Left renal cortex interstitium (tissue), 4 donors: ENCODE data around the gene LSM4. TPM values are rescaled to one million over a fixed set of nuclear protein-coding genes. Genes with fewer than 3 reads are reported as not detected.
"Not testable (repeated sequence)": the region's sequence is repeated elsewhere in the genome, so short reads cannot be mapped to it uniquely, and the experiment has no call there.

Experiments used
- DNase-seq, 4 donors: peaks; one replicate each; pipeline ENCODE4 v3.0.0-alpha.2; 2013; ENCODE audit warnings: low read depth in 4 of 4, low spot score in 2 of 4, missing footprints in 1 of 4
- polyA plus RNA-seq, 4 donors: library from polyadenylated mRNA; unstranded; fragments of 120-200 nt; gene quantifications; one replicate each; pipeline ENCODE4 v1.2.1, GENCODE V29; 2013; ENCODE audit not compliant: insufficient read length in 4 of 4

LSM4 gene
- polyA plus RNA-seq, 4 donors, result 90.4 to 134 (median 105) TPM

DNA sequence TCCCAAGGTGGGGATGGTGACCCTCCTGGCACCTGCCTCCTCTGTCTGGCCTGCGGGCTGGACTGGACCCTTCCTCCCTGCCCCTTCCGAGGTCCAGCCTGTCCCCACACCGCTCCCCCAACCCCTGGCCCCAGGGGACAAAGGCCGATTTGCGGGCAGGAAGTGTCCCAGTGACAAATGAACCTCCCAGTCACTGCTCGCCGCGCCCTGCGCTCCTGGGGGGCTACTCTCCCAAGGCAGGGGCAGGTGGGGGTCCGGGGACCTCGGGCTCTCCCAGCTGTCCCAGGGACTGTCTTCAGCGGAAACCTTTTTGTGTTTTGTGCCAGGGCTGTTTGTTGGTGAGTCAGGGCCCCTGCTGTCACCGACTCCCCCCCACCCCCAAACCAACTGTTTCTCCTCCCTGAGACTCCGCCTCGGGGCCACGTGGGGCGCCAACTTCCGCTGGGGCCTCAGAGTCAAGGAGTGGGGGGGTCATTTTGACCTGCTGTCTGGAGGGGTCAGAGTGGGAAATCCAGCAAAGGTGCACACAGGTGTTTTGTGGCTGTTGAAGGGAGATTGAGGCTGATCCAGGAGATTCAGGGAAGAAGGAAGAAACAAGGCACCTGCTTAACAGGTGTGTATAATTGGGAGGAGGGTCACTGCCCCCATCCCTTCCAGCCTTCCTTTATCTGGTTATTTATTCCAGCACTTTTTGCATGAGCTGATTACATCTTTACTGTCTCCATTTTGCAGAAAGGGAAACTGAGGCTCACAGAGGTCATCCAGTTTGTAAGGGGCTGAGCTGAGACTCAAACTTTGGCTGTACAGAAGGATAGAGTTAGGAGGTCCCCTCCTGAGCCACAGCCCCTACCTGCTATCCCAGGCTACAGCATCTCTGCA lies 18.4 kb upstream of the LSM4 start:
- no peak for DNase-seq

DNA sequence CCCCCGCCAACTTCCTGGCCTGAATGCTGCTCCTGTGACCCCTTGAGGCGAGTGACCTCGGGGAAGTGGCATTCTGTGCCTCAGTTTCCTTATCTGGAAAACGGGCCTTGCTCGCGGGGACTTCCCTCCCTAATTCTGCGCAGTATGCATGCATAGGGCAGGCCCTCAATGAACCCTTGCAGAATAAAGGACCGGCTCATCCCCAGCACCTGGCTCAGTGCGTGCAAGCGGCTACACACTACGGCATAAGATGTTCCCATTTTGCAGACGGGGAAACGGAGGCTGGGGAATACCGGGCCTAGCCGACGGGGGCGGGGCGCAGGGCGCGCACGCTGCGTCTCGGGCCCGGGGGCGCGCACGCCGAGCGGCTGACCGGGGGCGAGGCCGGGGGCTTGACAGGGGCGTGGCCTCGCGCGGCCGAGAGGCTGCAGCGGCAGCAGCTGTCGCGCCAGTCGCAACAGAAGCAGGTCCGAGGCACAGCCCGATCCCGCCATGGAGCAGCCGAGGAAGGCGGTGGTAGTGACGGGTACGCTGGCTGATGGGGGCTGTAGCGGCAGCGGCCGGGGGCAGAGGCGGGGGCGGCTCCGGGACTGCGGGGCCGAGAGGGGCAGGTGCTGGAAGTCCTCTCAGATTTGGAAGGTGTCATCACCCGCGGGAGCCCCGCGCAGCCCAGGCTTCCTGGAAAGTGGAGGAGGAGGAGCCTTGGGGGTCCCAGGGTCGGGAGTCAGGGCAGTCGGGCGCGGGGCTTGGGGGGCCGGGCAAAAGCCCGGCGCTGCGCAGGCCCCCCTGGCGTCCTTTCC lies 17.5 kb upstream of the LSM4 start, which contains the start of gene PGPEP1:
TSS of gene PGPEP1 (plus strand) at position 409 of the 800 bp plus-strand sequence. CDS start at position 493, 84 bp downstream.
- DNase-seq, result no peak

- DNase-seq, result no peak
Measured at GRCh38 chr19:18339723-18340122, 16.8 kb upstream of the LSM4 start.

GRCh38 chr19:18338541-18338940 lies 15.7 kb upstream of the LSM4 start:
- no peak for DNase-seq

GRCh38 chr19:18336121-18336520 lies 13.2 kb upstream of the LSM4 start:
- DNase-seq, result no peak

GRCh38 chr19:18333680-18334079 lies 10.8 kb upstream of the LSM4 start:
- no peak for DNase-seq

- DNase-seq, result no peak
Measured at GRCh38 chr19:18332917-18333530, 10.1 kb upstream of the LSM4 start.

DNA sequence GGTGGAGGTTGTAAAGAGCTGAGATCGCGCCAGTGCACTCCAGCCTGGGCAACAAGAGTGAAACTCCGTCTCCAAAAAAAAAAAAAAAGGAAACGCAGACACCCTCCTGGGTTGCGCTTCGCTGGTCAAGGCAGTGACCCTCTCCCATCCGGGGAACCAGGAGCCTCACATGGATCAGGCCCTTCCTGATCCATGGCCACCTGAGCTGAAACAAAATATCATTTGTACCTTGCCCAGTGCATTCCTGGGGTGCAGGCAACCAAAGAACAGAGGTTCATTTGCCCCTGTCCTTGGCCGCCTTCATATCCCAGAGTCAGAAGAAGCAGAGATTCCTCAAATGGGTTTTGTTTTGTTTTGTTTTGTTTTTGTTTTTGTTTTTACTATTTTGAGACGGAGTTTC lies 8.0 kb upstream of the LSM4 start:
- DNase-seq, result no peak

DNA sequence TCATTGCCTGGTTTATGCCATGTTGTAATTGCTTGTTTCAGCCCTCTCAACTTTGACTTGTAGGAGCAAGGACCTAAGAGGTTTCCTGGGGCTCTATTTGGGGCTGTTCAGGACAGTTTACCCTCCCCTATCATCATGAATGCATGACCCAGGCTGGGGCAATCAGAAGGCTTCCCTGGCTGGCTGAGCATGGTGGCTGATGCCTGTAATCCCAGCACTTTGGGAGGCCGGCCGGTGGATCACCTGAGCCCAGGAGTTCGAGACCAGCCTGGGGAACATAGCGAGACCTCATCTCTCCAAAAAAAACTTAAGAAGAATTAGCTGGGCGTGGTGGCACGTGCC lies 6.1 kb upstream of the LSM4 start:
- no peak for DNase-seq

DNA sequence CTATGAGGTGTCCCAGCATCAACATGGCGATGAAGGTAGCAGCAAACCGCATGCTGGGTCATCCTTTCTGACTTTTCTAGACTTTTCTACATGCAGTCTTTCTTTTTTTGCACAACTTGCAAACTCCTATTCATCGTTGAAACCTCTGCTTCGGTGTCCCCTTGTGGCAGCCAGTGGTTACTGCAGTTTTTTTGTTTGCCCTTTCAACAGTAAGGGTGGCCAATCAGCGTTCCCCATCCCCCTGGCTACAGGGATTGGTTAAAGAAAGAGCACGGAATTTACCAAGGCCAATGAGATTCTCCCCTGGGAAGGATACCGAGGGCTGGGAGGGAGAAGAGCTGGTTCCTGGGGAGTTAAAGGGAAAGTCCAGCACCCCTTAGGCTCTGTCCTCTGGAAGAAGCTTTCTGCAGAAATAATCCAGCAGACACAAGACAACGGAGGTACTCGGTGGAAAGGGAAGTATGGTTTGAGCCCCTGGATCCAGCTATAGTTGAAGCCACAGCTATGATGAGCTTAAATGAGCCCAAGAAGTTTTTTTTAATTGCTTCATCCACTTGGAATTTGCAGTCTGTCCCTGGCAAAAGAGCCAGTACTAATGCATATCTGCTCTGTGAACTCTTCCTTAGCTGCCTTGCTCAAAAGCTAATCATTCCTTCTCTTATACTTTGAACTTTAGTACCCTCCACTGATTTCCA lies 5.6 kb upstream of the LSM4 start:
- DNase-seq, result peak; percentile 89 to 97 (median 94)

GRCh38 chr19:18326772-18327171 lies 3.9 kb upstream of the LSM4 start:
- DNase-seq, result no peak

GRCh38 chr19:18324373-18324731 lies 1.5 kb upstream of the LSM4 start:
- DNase-seq, result not testable (repeated sequence)

DNA sequence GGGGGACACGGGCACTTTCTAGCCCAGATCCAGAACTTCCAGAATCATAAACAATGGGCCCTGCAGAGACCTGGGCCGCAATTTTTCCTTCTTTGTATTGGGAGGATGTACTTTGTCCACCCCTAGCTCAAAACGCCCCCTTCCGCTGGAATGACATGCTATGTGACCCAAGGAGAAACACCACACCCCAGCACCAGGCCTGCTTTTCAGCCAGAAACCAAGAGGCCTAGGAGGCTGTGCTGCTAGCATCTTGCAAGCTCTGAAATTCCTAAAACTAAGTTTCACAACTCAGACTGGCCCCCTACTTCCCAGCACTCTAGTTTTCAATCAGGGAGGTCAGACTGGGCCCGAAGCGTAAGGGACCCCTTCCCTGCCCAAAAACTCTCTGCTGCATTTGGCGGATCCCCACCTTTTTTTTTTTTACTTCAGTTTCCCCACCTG lies 538 bp downstream of the LSM4 start:
- no peak for DNase-seq

DNA sequence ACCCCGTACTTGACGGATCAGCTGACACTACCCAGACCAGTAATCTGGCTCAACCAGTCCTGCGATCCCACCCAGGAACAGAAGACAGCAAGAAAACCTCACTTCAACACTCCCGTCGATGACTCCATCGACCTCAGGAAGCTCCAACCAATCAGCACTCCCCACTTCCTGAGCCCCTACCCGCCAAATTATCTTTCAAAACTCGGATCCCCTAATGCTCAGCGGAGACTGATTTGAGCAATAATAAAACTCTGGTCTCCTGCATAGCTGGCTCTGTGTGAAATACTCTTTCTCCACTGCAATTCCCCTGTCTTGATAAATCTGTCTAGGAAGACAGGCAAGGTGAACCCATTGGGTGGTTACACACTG lies 1.2 kb downstream of the LSM4 start:
- DNase-seq, result no peak

DNA sequence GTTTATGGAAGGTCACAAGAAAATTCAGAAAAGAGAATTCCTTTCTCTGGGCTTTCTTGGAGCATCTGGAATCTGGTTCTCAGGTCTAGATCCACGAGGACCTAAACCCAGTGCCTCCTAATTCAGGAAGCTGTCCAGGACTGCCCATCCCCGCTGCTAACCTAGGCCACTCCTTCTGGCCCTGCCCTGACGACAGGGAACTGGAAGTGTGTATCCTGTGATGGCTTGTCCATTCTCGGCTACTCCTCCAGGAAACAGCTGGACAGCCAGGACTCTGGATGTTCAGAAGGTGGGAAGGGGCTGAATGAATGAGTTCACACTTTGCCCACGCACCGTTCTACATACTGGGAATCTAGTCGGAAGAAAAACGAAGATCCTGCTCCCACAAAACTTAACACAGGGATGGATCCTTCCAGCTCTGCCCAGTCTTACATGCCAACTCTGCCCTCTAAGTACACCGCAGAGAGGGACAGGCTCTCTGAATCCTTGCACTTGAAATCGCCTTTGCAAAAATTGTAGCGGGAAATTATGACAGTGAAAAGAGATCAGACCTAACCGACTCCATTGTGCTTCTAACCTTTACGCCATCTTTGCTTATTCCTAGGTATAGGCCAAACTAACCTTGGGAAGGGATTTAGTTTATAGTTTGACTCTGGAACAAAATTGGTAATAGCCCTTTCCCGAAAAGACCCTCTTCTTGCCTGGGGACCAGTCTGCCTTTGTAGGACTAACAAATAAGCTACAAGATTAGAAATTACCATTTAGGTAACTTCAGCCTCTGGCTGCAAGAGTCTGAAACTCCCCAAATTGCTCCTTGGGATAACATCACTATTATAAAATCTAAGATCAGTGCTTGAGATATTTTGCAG lies 1.8 kb downstream of the LSM4 start:
- DNase-seq, result no peak

DNA sequence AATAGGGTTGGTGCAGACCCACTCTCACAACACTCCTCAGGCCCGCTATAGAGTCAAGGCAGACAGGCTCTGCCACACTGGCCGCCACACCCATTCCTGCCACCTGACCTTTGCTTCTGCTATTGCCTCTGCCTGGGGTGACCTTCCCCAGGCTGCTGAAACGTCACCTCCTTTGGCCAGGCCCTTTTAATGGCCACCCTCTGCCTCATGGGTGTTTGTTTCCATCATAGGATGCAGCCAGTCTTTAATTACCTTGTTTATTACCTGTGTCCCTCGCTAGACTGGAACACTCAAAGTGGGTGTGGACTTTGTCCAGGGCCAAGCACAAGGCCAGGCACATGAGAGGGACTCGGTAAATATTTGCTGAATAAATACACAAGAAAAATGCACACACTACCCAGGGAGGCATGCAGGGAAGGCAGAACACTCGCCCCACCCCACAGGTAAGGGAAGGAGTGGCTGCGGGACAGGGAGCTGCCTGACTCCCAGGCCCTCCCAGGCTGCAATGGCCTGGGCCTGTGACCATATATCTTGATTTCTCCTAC lies 3.2 kb downstream of the LSM4 start:
- DNase-seq, result no peak

GRCh38 chr19:18317961-18318800 lies 4.7 kb downstream of the LSM4 start:
- no peak for DNase-seq

- no peak for DNase-seq
Measured at GRCh38 chr19:18313398-18313797, 9.5 kb downstream of the LSM4 start.

DNA sequence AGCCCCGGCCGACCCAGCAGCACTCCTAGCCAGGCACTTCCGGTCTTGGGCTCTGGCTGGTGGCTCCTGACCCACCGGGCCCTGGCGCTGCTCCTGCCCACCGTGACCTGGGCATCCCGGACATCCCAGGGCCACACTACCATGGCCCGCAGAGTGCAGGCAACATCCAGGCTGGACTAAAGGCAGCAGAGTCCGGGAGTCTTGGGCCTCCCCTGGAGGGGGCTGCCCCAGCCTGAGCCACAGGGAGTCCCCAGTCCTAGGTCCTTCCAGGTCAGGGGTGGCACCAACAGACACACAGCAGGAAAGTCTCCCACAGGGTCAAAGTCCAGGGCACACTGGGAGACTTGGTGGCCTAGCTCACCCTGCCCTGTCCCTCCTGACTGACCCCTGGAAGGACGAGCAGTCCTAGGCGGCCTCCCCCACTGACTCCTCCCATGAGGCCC lies 10.8 kb downstream of the LSM4 start:
- DNase-seq, result no peak
